GM18507 (cell line): ENCODE data around the gene STRIT1.
"Not testable (repeated sequence)": the region's sequence is repeated elsewhere in the genome, so short reads cannot be mapped to it uniquely, and the experiment has no call there.

Source experiments
- DNase-seq: peaks from one replicate; pipeline ENCODE4 v3.0.0; 2011; ENCODE audit warnings: low read depth; ENCODE audit not compliant: insufficient read length; ENCODE audit errors: extremely low spot score
- FAIRE-seq: peaks from 2 replicates; lab custom pipeline; 2011; peaks lifted over from hg19 to GRCh38; lab: Jason Lieb, UNC

The STRIT1 gene

DNA sequence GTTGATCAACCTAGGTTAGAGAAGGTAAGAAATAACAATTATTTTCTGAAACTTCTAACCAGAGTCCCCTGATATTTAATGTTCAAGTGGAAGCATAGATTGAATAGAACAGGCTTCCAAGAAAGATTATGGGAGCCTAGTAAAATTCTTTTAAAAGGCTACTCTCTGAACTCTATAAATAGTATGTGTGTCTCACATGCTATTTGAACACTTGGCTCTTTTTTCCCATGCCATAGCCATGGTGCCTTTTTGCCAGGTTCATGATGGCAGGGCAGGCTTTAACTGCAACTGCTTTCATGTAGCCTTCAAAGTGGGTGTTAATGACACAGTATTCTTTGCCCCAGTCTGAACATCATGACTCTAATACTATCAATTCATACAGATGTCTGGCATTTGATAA is 22.9 kb upstream of the STRIT1 start:
- no peak for DNase-seq
- FAIRE-seq = no peak

DNA sequence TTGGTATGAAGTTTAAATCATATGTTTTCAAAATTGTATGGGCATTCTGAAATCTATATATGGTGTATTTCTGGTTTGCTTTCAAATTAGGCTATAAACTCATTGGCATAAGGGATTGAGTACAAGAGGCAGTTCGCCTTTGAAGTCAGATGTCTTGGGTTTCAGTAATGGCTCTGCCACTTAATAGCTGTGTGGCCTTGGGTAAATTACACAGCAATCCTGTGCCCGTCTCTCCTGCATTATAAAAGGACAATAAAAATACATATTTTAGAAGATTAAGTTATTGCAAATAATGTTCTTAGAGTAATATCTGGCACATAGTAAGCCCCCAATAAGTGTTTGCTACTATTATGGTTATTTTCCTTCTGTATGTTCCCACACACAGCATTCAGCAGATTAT is 20.4 kb upstream of the STRIT1 start:
- FAIRE-seq (no peak), DNase-seq (no peak)

DNA sequence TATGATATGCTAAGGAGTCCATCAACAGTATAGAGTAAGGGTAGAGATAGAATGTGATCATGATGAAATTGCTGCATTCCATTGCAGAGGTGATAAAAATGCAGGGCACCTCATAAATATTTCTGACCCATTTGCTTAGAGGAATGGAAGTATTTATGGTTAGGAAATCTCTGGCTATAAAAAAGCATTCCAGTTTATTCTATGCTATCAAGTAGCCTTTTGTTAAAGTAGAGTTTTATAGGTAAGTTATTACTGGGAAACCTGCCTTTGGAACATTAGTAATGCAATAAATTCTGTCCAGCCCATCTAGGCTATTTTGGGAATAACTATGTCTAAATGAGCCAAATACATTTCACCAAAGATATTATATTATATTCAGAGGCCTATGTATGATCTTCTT is 19.8 kb upstream of the STRIT1 start:
- FAIRE-seq (no peak), DNase-seq (no peak)

DNA sequence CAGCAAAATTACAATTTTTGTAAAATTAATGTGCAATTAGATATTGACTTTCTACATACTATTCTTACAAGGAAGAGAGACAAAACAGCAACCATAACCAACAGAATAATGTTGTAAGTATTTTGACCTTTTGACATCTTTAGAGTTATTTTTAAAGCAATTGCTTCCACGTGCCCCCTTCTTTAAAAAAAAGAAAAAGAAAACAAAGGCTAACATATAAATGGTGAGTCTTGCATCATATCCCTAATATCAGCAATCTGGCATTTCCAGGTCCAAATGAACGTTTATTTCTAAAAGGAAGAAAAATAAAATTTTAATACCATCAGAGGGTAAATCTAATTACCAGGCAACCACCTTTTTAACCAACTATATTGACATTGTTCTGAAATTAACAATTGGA is 19.3 kb upstream of the STRIT1 start:
- DNase-seq (no peak), FAIRE-seq (no peak)

DNA sequence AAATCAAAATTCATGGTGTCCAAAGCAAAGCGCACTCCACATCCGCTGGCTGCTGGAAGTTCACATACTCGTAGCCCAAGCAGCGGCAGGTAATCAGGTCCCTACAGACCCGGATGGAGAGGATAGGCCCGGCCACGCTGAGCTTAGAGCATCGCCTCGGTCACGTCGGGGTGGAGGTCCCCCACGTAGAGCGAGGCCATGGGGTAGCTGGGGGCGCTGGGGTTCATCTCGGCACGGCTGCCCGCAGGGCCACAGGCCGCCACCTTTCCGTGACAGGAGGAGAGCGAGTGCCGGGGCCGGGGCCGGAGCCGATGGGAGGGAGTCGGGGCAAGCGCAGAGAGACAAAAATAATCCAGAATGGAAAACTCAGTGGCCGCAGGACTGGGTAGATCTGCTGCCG is 16.1 kb upstream of the STRIT1 start:
- DNase-seq = no peak
- FAIRE-seq = no peak

DNA sequence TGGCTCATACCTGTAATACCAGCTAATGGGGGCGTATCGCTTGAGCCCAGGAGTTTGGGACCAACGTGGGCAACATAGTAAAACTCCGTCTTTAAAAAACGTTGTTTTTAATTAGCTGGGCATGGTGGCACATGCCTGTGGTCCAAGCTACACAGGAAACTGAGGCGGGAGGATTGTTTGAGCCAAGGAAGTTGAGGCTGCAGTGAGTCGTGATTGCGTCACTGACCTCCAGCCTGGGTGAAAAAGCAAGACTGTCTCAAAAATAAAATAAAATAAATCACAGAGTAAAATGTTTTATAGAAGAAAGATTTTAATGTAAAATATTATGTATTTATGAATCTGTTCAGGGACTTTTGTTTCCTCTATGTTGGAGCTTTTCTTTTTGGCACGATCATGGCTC is 15.3 kb upstream of the STRIT1 start:
- DNase-seq = no peak
- FAIRE-seq = no peak

DNA sequence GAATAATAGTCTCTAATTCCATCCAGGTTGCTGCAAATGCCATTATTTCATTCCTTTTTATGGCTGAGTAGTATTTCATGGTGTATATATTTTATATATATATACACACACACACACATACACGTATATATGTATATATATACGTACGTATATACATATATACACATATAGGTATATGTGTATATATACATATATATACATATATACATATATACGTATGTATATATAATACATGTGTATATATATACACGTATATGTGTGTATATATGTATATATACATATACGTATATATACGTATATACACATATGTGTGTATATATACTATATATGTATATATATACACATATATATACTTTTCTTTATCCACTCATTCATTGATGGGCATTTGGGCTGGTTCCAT is 13.7 kb upstream of the STRIT1 start:
- FAIRE-seq (no peak), DNase-seq (no peak)

DNA sequence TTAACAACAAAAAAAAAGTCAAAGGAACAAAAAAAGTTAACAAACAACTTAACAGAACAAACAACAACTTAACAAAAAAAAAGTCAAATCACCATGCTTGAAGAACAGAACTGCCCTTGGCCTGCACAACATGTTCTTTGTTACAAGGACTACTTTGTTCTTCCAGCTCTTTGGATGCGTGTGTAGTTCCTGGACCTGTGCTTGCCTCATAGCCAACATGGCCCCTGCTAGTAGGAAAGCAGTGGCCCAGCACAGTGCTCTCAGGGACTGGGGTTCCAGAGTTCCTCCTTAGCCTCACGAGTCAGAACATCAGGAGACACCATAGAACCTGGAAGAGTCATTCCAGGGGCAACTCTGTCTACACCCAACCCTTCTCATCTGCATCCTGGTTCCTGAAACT is 10.9 kb upstream of the STRIT1 start:
- no peak for DNase-seq
- FAIRE-seq = no peak

DNA sequence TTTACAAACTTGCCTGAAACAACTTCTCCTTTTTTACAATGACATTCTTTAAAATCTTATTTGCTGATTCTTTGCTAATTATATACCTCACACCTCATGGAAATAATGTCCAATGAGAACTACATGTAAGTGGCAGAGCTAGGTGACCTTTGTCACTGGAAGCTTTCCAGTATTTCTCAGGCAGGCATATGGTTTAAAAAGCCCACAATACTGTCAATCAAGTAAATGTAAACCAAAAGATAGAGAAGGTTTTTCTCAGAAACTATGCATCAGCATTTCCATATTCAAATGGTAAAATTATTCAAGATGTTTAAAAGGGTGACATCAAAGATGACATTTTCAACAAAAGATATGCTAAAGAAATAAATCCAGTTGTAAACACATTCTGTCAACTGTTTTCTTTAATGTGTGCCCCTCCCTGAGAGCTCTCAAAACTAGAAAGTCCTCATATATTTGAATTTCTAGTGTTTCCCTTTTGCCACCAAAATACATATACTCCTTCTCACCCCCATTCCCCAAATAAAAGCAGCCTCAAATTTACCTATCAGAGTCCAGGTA is 10.1 kb upstream of the STRIT1 start:
- no peak for FAIRE-seq
- DNase-seq = no peak

DNA sequence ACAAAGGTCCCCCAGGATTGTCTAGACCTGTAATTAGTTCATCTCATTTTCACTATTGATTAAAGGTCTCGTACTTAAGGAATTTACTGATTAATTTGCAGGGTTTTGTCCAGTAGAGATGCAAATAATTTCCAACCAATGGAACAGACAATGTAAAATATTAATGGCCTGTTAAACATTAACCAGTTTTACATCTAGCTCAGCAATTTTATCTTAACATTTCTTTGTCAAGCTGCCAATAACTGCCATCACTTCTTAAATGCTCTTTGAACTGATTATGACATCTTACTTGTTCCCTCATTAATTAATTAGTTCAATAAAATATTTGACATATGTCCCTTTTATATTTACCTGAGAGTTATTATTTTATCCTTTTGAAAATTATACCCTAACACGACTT is 9.4 kb upstream of the STRIT1 start:
- DNase-seq (no peak), FAIRE-seq (no peak)

DNA sequence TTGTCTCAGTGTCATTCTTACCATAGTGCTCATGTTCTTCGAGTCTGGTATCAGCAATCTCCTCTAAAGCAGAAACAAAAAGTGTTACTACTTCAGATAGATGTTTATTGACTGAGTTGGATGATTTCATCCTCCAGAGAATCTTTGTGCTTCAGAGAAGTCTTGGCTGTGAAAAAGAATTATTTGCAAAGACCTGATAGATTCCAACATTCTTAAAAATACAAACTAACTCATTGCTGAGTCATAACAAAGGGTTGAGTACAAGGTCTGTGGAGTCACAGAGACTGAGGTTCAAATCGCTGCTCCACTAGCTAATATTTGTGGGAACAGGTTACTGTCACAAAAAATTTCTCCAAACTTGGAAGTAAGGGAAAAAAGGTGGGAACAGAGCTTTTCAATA is 9.0 kb upstream of the STRIT1 start:
- no peak for DNase-seq
- FAIRE-seq = no peak

DNA sequence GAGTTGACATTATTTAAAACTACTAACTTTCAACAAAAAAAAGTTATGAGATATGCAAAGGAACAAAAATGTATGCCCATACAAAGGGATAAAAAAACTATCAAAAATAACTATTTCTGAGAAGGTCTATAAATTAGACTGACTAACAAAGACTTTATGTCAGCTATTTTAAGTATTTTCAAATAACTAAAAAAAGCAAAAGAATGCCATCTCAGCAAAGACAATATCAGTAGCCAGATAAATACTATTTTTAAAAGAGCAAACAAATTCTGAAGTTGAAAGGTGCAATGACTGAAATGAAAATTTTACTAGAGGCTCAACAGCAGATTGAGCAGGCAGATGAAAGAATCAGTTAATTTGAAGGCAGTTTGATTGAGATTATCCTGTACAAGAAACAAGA is 3.6 kb upstream of the STRIT1 start:
- no peak for FAIRE-seq
- DNase-seq = no peak

DNA sequence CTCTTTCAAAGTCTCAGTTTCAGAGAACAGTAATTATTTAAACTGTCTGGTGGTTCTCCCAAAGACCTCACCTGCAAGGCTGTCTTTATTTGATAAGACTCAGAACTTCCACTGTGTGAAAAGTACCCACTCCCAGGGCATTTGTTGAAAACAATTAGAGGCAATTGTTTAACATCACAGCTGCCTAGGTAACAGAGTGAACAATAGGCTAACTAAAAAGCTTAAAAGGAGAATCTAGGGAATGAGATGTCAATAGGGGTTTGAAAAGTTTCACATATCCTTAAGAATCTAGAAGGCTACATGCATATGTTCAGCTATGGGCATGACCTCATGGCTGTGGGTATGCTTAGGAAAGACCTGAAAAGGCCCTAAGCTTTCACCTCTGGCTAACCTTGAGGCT is 2.9 kb upstream of the STRIT1 start:
- DNase-seq (no peak), FAIRE-seq (no peak)

DNA sequence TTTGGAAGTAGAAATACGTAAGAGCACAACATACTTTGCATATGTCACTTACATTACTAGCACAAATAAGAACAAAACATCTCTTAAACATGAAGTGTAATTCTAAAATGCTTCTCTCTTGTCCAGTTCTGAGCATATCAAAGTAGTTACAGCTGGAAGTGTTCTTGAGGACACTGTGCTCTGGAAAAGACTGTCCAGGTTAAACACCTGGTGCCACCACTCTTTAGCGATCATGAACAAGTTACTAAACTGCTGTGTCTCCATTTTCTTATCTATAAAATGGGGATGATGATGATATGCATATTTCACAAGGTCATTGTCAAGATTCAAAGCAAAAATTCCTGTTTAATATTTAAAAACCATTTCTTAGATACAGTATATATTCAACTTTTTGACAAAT is 790 bp downstream of the STRIT1 start:
- FAIRE-seq = no peak
- no peak for DNase-seq

DNA sequence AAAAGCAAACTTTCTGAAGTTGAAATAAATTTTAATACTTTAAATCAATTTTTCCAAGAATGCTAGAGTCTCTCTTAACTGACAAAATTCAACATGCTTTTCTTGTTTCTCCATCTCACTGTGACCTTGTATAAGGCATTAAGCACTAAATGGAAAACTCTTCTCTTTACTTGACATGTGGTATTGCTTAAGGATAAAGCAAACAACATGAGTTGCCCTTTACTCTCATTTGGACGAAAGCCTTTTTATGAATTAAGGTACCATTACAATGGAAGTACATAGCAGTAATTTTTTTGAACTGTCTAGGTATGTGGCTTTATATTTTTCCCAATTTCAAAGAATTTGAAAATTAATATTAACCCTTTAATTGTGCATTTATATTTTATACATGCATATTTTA is 1.4 kb downstream of the STRIT1 start:
- FAIRE-seq = no peak
- DNase-seq = no peak

DNA sequence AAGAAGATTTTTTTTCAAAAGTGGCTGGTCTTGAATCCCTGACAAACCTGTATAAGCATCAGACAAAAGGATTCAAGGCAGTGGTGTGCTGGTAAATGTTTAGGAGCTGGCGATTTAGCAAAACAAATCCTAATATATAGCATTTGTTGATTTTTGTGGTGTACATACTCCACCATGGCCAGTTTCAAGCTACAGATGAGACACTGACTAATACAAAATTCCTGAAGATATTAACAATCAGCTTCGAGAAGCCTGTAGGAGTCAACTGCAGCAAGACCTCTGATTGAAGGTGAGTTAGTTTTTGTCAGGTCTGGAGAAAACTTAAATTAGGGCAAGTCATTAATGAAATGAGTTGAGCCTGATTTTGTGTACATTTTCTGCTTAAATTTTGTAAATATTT is 6.7 kb downstream of the STRIT1 start:
- no peak for DNase-seq
- no peak for FAIRE-seq

DNA sequence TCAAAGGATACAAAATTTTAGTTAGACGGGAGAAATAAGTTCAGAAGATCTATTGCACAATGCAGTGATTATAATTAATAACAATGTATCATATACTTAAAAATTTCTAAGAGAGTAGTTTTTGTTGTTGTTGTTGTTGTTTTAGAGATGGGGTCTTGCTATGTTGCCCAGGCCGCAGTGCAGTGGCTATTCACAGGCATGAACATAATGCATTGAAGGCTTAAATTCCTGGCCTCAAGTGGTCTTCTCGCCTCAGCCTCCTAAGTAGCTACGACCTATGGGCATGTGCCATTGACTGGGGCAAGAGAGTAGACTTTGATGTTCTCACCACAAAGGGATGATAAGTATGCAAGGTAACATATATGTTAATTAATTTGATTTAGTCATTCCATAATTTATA is 7.5 kb downstream of the STRIT1 start:
- FAIRE-seq (no peak), DNase-seq (no peak)

DNA sequence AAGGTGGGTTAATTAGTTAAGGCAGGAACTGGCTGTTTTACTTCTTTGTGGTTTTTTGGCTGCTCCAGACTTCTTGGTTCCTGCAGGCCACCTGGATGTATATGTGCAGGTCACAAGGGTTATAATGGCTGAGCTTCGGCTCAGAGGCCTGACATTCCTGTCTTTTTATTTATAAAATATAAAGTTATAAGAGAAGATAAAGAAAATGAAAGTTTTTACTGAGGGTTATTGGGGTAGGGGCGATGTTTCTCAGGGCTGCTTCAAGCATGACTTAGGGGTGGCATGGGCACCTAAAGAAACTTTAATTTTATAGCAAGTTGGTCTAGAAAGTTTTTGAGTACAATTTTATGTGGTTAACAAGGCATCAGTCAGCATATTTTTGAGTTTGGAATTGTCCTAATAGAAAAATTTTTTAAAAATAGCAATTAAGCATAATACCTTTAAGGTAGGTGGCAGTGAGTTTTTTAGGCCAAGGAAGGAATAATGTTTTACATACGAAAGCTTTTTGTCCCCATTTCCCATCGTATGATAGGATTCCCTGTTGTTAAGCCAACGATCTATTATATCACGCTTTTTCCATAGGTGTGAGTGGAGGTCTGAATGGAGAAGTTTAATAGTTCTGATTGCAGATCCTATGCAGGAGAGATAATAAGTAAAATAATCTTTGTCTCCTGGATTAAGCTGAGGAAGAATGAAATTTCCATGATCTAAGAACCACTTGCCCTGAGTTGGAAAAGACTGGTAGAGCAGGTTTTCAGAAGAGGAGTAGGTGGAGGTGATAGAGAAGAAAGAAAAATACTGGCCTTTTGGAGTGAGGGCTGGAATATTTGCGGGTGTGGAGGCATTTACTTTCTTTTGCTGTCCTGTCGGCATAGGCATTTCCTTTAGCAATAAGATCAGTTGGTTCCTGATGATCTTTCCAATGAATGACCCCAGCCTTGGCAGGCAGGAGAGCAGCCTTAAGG is 10.1 kb downstream of the STRIT1 start:
- DNase-seq = no peak
- no peak for FAIRE-seq

DNA sequence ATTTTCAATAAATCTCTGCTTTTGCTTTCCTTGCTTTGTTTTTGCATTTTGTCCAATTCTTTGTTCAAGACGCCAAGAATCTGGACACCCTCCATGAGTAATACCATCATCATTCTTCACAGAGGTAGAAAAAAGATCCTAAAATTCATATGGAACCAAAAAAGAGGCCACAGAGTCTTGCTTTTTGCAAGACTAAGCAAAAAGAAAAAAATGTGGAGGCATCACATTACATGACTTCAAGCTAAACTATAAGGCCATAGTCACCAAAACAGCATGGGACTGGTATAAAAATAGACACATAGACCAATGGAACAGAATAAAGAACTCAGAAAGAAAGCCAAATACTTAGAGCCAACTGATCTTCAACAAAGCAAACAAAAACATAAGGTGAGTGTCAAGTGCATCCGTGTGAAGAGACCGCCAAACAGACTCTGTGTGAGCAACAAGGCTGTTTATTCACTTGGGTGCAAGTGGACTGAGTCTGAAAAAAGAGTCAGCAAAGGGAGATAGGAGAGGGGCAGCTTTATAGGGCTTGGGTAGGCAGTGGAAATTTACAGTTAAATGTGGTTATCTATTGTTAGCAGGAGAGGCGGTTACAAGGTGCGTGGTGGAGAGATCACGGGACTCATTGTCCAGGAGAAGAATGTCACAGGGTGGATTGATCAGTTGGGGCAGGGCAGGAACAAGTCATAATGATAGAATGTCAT is 10.9 kb downstream of the STRIT1 start:
- DNase-seq = no peak
- FAIRE-seq = no peak

DNA sequence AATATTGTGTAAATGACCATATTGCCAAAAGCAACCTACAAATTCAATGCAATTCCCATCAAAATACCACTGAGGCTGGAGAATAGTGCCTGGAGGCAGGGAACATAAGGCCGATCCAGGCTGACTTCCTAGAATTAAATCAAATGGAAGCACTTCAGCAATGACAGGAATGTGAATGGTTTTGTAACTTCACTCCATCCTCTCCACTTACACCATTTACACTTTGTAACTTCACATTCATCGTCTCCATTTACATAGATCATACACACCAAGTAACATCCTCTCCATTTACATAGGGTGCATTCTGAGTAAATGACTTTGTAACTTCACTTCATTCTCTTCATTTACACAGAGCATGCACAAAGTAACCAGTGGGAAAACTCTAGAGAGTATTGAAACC is 11.6 kb downstream of the STRIT1 start:
- DNase-seq (no peak), FAIRE-seq (no peak)

DNA sequence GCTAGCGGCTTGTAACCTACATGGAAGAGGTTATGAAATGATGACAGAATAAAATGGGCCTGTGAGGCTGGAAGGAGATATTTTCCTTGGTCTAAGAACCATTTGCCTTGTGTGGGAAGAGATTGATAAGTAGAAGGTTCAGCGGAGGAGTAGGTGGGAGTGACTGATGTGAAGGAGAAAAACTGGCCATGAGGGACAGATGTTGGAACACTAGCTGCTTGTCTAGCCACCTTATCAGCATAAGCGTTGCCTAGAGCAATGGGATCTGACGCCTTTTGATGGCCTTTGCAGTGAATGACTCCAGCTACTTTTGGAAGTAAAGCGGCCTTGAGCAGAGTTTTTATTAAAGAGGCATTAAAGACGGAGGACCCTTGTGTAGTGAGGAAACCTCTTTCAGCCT is 17.4 kb downstream of the STRIT1 start:
- not testable (repeated sequence) for FAIRE-seq, DNase-seq
